ENCODE measurements around the gene AKR1C8.
"Not testable (repeated sequence)": the region's sequence is repeated elsewhere in the genome, so short reads cannot be mapped to it uniquely, and the experiment has no call there.

Gene AKR1C8

GRCh38 chr10:5198386-5198785, 13.4 kb upstream of the AKR1C8 start:
- no peak overlapping the region for H3K27ac ChIP-seq (ENCODE audit: low read depth, low read length)
- H3K9ac ChIP-seq (ENCODE audit: low read length), result no peak overlapping the region
- H3K4me3 ChIP-seq (ENCODE audit: low read length), result no peak overlapping the region

GRCh38 chr10:5196702-5197113, 11.8 kb upstream of the AKR1C8 start, which contains the start of gene AKR1C4:
AKR1C4 (plus strand) TSS chr10:5196837; CDS start chr10:5196868, 31 bp downstream.
- H3K27ac ChIP-seq (ENCODE audit: low read depth, low read length), result no peak within 1 kb of the TSS
- no peak within 1 kb of the TSS for H3K4me3 ChIP-seq (ENCODE audit: low read length)
- no peak within 1 kb of the TSS for H3K9ac ChIP-seq (ENCODE audit: low read length)
- no peaks in the 10 kb centered on the region for H3K4me1 ChIP-seq (ENCODE audit: control insufficient read depth, insufficient read depth, low read length)
- no peaks in the 10 kb centered on the region for H3K27me3 ChIP-seq (ENCODE audit: control insufficient read depth, insufficient read depth, low read length)
- no peaks in the 10 kb centered on the region for H3K36me3 ChIP-seq (ENCODE audit: control insufficient read depth, insufficient read depth, low read length)

More at GRCh38 chr10:5198386-5198785, 13.4 kb upstream of the AKR1C8 start:
- Histone ChIP-seq H3K36me3 (ENCODE audit: control insufficient read depth, insufficient read depth, low read length) (no peaks in the 10 kb centered on the region), H3K4me1 (ENCODE audit: control insufficient read depth, insufficient read depth, low read length) (no peaks in the 10 kb centered on the region), H3K27me3 (ENCODE audit: control insufficient read depth, insufficient read depth, low read length) (no peaks in the 10 kb centered on the region)

- Histone ChIP-seq H3K27ac (ENCODE audit: low read depth, low read length) (no peak overlapping the region), H3K36me3 (ENCODE audit: control insufficient read depth, insufficient read depth, low read length) (no peaks in the 10 kb centered on the region), H3K9ac (ENCODE audit: low read length) (no peak overlapping the region), H3K27me3 (ENCODE audit: control insufficient read depth, insufficient read depth, low read length) (no peaks in the 10 kb centered on the region), H3K4me3 (ENCODE audit: low read length) (no peak overlapping the region), H3K4me1 (ENCODE audit: control insufficient read depth, insufficient read depth, low read length) (no peaks in the 10 kb centered on the region)
These were observed 10.9 kb upstream of the AKR1C8 start for GRCh38 chr10:5195727-5196374.

- H3K9ac ChIP-seq (ENCODE audit: low read length), result no peak overlapping the region
- no peak overlapping the region for H3K4me3 ChIP-seq (ENCODE audit: low read length)
- no peak overlapping the region for H3K27ac ChIP-seq (ENCODE audit: low read depth, low read length)
- no peaks in the 10 kb centered on the region for H3K27me3 ChIP-seq (ENCODE audit: control insufficient read depth, insufficient read depth, low read length)
- H3K36me3 ChIP-seq (ENCODE audit: control insufficient read depth, insufficient read depth, low read length), result no peaks in the 10 kb centered on the region
- H3K4me1 ChIP-seq (ENCODE audit: control insufficient read depth, insufficient read depth, low read length), result no peaks in the 10 kb centered on the region
These were observed 9.5 kb upstream of the AKR1C8 start for GRCh38 chr10:5194431-5194830.

- H3K9ac ChIP-seq (ENCODE audit: low read length), result no peak overlapping the region
- H3K27me3 ChIP-seq (ENCODE audit: control insufficient read depth, insufficient read depth, low read length), result no peaks in the 10 kb centered on the region
- no peak overlapping the region for H3K27ac ChIP-seq (ENCODE audit: low read depth, low read length)
- no peaks in the 10 kb centered on the region for H3K4me1 ChIP-seq (ENCODE audit: control insufficient read depth, insufficient read depth, low read length)
- no peaks in the 10 kb centered on the region for H3K36me3 ChIP-seq (ENCODE audit: control insufficient read depth, insufficient read depth, low read length)
- no peak overlapping the region for H3K4me3 ChIP-seq (ENCODE audit: low read length)
These were observed 3.4 kb upstream of the AKR1C8 start for GRCh38 chr10:5188358-5188757.

- Histone ChIP-seq H3K4me3 (ENCODE audit: low read length) (no peak overlapping the region), H3K9ac (ENCODE audit: low read length) (no peak overlapping the region), H3K4me1 (ENCODE audit: control insufficient read depth, insufficient read depth, low read length) (no peaks in the 10 kb centered on the region), H3K27ac (ENCODE audit: low read depth, low read length) (no peak overlapping the region), H3K27me3 (ENCODE audit: control insufficient read depth, insufficient read depth, low read length) (no peaks in the 10 kb centered on the region), H3K36me3 (ENCODE audit: control insufficient read depth, insufficient read depth, low read length) (no peaks in the 10 kb centered on the region)
These were observed 2.9 kb upstream of the AKR1C8 start for GRCh38 chr10:5187867-5188266.

GRCh38 chr10:5183923-5184322, 1.0 kb downstream of the AKR1C8 start:
- Histone ChIP-seq H3K27me3 (ENCODE audit: control insufficient read depth, insufficient read depth, low read length) (no peaks in the 10 kb centered on the region), H3K4me3 (ENCODE audit: low read length) (no peak overlapping the region), H3K36me3 (ENCODE audit: control insufficient read depth, insufficient read depth, low read length) (no peaks in the 10 kb centered on the region), H3K4me1 (ENCODE audit: control insufficient read depth, insufficient read depth, low read length) (no peaks in the 10 kb centered on the region), H3K27ac (ENCODE audit: low read depth, low read length) (no peak overlapping the region), H3K9ac (ENCODE audit: low read length) (no peak overlapping the region)

- H3K9ac ChIP-seq (ENCODE audit: low read length); H3K27ac ChIP-seq (ENCODE audit: low read depth, low read length); H3K4me3 ChIP-seq (ENCODE audit: low read length); H3K36me3 ChIP-seq (ENCODE audit: control insufficient read depth, insufficient read depth, low read length); H3K27me3 ChIP-seq (ENCODE audit: control insufficient read depth, insufficient read depth, low read length); H3K4me1 ChIP-seq (ENCODE audit: control insufficient read depth, insufficient read depth, low read length): not testable (repeated sequence)
These were observed 4.4 kb downstream of the AKR1C8 start for GRCh38 chr10:5180503-5180902.

- not testable (repeated sequence) for H3K36me3 ChIP-seq (ENCODE audit: control insufficient read depth, insufficient read depth, low read length); H3K9ac ChIP-seq (ENCODE audit: low read length); H3K4me1 ChIP-seq (ENCODE audit: control insufficient read depth, insufficient read depth, low read length); H3K27me3 ChIP-seq (ENCODE audit: control insufficient read depth, insufficient read depth, low read length); H3K4me3 ChIP-seq (ENCODE audit: low read length); H3K27ac ChIP-seq (ENCODE audit: low read depth, low read length)
These were observed 9.4 kb downstream of the AKR1C8 start for GRCh38 chr10:5175581-5175980.

GRCh38 chr10:5168897-5169420, 16.0 kb downstream of the AKR1C8 start:
- Histone ChIP-seq H3K27ac (ENCODE audit: low read depth, low read length) (no peak overlapping the region), H3K4me3 (ENCODE audit: low read length) (no peak overlapping the region), H3K9ac (ENCODE audit: low read length) (no peak overlapping the region), H3K4me1 (ENCODE audit: control insufficient read depth, insufficient read depth, low read length) (no peaks in the 10 kb centered on the region), H3K27me3 (ENCODE audit: control insufficient read depth, insufficient read depth, low read length) (no peaks in the 10 kb centered on the region), H3K36me3 (ENCODE audit: control insufficient read depth, insufficient read depth, low read length) (no peaks in the 10 kb centered on the region)

GRCh38 chr10:5165738-5166137, 19.2 kb downstream of the AKR1C8 start:
- no peaks in the 10 kb centered on the region for H3K4me1 ChIP-seq (ENCODE audit: control insufficient read depth, insufficient read depth, low read length)
- H3K27ac ChIP-seq (ENCODE audit: low read depth, low read length), result no peak overlapping the region
- H3K27me3 ChIP-seq (ENCODE audit: control insufficient read depth, insufficient read depth, low read length), result no peaks in the 10 kb centered on the region
- H3K9ac ChIP-seq (ENCODE audit: low read length), result no peak overlapping the region
- no peak overlapping the region for H3K4me3 ChIP-seq (ENCODE audit: low read length)
- H3K36me3 ChIP-seq (ENCODE audit: control insufficient read depth, insufficient read depth, low read length), result no peaks in the 10 kb centered on the region

- no peaks in the 10 kb centered on the region for H3K27me3 ChIP-seq (ENCODE audit: control insufficient read depth, insufficient read depth, low read length)
- H3K4me1 ChIP-seq (ENCODE audit: control insufficient read depth, insufficient read depth, low read length), result no peaks in the 10 kb centered on the region
- no peak overlapping the region for H3K27ac ChIP-seq (ENCODE audit: low read depth, low read length)
These were observed 21.5 kb downstream of the AKR1C8 start for GRCh38 chr10:5163487-5163886.

GRCh38 chr10:5159126-5159525, 25.8 kb downstream of the AKR1C8 start:
- no peaks in the 10 kb centered on the region for H3K36me3 ChIP-seq (ENCODE audit: control insufficient read depth, insufficient read depth, low read length)

More at GRCh38 chr10:5163487-5163886, 21.5 kb downstream of the AKR1C8 start:
- Histone ChIP-seq H3K9ac (ENCODE audit: low read length) (no peak overlapping the region), H3K4me3 (ENCODE audit: low read length) (no peak overlapping the region), H3K36me3 (ENCODE audit: control insufficient read depth, insufficient read depth, low read length) (no peaks in the 10 kb centered on the region)

More at GRCh38 chr10:5159126-5159525, 25.8 kb downstream of the AKR1C8 start:
- Histone ChIP-seq H3K4me3 (ENCODE audit: low read length) (no peak overlapping the region), H3K27ac (ENCODE audit: low read depth, low read length) (no peak overlapping the region), H3K4me1 (ENCODE audit: control insufficient read depth, insufficient read depth, low read length) (no peaks in the 10 kb centered on the region), H3K27me3 (ENCODE audit: control insufficient read depth, insufficient read depth, low read length) (no peaks in the 10 kb centered on the region), H3K9ac (ENCODE audit: low read length) (no peak overlapping the region)
